K562 (cell line): ENCODE measurements around the gene PDHX. TPM values are rescaled to one million over a fixed set of nuclear protein-coding genes. Genes with fewer than 3 reads are reported as not detected.

Experiments
- CBFB ChIP-seq: sonication (generic); formaldehyde crosslinking; IDR thresholded peaks from 2 replicates; pipeline ENCODE4 v1.4.0; 2020; ENCODE audit warnings: mild to moderate bottlenecking, missing genetic modification reagents
- CBX3 ChIP-seq, 2 experiments: IDR thresholded peaks; 1 replicate in 1 of 2; 2 replicates in 1 of 2; pipeline ENCODE4 v1.6.1; 2012; ENCODE audit warnings: inconsistent platforms in 2 of 2, low read length in 2 of 2, borderline replicate concordance in 1 of 2, control low read depth in 1 of 2
- CUX1 ChIP-seq: fragments of 200-800 bp; sonication (Bioruptor generic); IDR thresholded peaks from 2 replicates; pipeline ENCODE4 v1.6.1; 2016; ENCODE audit warnings: missing genetic modification characterization, missing compliant biosample characterization
- EZH2 ChIP-seq: IDR thresholded peaks from 2 replicates; pipeline ENCODE4 v1.6.1; 2012; ENCODE audit warnings: low read depth, mild to moderate bottlenecking, inconsistent platforms, low read length, borderline replicate concordance
- GTF2B ChIP-seq: IDR thresholded peaks from 2 replicates; pipeline ENCODE4 v1.6.1; 2011; ENCODE audit not compliant: insufficient read length; ENCODE audit errors: extremely low read depth
- KDM2B ChIP-seq: fragments of 250-450 bp; sonication (Bioruptor Pico); IDR thresholded peaks from 2 replicates; pipeline ENCODE4 v1.8.0; 2021; ENCODE audit warnings: mild to moderate bottlenecking, moderate library complexity
- MECOM ChIP-seq: fragments of 250-450 bp; sonication (Bioruptor Pico); IDR thresholded peaks from 2 replicates; pipeline ENCODE4 v1.8.0; 2022; ENCODE audit warnings: inconsistent platforms
- NFYB ChIP-seq: IDR thresholded peaks from 2 replicates; pipeline ENCODE4 v1.6.1; 2011; ENCODE audit warnings: mild to moderate bottlenecking, moderate library complexity; ENCODE audit not compliant: insufficient read length; ENCODE audit errors: extremely low read depth
- NR3C1 ChIP-seq: sonication (generic); formaldehyde crosslinking; IDR thresholded peaks from 2 replicates; pipeline ENCODE4 v1.8.1; 2022; ENCODE audit warnings: missing genetic modification reagents
- SMAD1 ChIP-seq: fragments of 150-350 bp; IDR thresholded peaks from 2 replicates; pipeline ENCODE4 v1.6.1; 2014; ENCODE audit warnings: low read length, low read depth; ENCODE audit not compliant: partially characterized antibody
- TCF7L2 ChIP-seq: fragments of 150-350 bp; IDR thresholded peaks from 2 replicates; pipeline ENCODE4 v1.6.1; 2016; ENCODE audit warnings: low read depth, mild to moderate bottlenecking, low read length, moderate library complexity
- TCFL5 ChIP-seq: fragments of 250-450 bp; sonication (Bioruptor Pico); conservative IDR thresholded peaks from 2 replicates; pipeline ENCODE4 v1.6.1; 2021; ENCODE audit warnings: mild to moderate bottlenecking, moderate library complexity, matching md5 sums
- YBX1 ChIP-seq: fragments of 450-650 bp; IDR thresholded peaks from 2 replicates; pipeline ENCODE4 v1.7.1; 2016; ENCODE audit warnings: mild to moderate bottlenecking
- ZBTB8A ChIP-seq: fragments of 450-650 bp; IDR thresholded peaks from 2 replicates; pipeline ENCODE4 v1.6.1; 2018; ENCODE audit warnings: mild to moderate bottlenecking, moderate library complexity; ENCODE audit not compliant: partially characterized antibody
- ZFX ChIP-seq: sonication (generic); formaldehyde crosslinking; IDR thresholded peaks from 2 replicates; pipeline ENCODE4 v1.8.0; 2022; ENCODE audit warnings: mild to moderate bottlenecking, missing genetic modification reagents, moderate library complexity
- ZNF174 ChIP-seq: fragments of 250-450 bp; sonication (Bioruptor Pico); IDR thresholded peaks from 2 replicates; pipeline ENCODE4 v1.4.0; 2020; ENCODE audit warnings: mild to moderate bottlenecking
- ZNF512 ChIP-seq: IDR thresholded peaks from 2 replicates; pipeline ENCODE4 v1.6.1; 2016; ENCODE audit warnings: missing genetic modification characterization, missing compliant biosample characterization
- ZNF766 ChIP-seq: fragments of 200-800 bp; sonication (Bioruptor generic); conservative IDR thresholded peaks from 2 replicates; pipeline ENCODE4 v1.6.1; 2016; ENCODE audit warnings: missing genetic modification characterization, missing compliant biosample characterization
- ZNF778 ChIP-seq: fragments of 450-650 bp; formaldehyde crosslinking; IDR thresholded peaks from 2 replicates; pipeline ENCODE4 v1.4.0; 2020; ENCODE audit warnings: mild to moderate bottlenecking, moderate library complexity
- ZSCAN29 ChIP-seq: fragments of 450-650 bp; IDR thresholded peaks from 2 replicates; pipeline ENCODE4 v1.6.1; 2017
- polyA plus RNA-seq, 8 experiments: library from polyadenylated mRNA; depleted of rRNA in 4 of 8; stranded (reverse) in 5 of 8; unstranded in 3 of 8; fragments of >200 nt; fragmentation: Nextera tagmentation in 2 of 8; fragmentation: Illumina TruSeq in 1 of 8; extraction: Ambion mirVana in 2 of 8; extraction: Trizol in 1 of 8; gene quantifications; 2 replicates each; pipeline versions ENCODE4 v1.2.1 to v1.2.3, GENCODE V29; 2011 to 2014; ENCODE audit warnings: inconsistent platforms in 1 of 8, missing spikeins in 1 of 8
- total RNA-seq, 7 experiments: library from RNA; depleted of rRNA in 6 of 7; stranded (reverse); fragments of >200 nt in 6 of 7; fragmentation: Illumina TruSeq in 2 of 7; extraction: Trizol in 2 of 7; gene quantifications; 2 replicates each; pipeline versions ENCODE4 v1.2.1 to v1.2.3, GENCODE V29; 2011 to 2021; ENCODE audit warnings: low replicate concordance in 1 of 7
- TF ChIP-seq, protein P1 (sequence below): sonication (generic); IDR thresholded peaks from 2 replicates; pipeline ENCODE4 v1.6.1; 2016

Gene PDHX
- total and polyA plus RNA-seq, 9 of the 15 experiments (the other 6 are each of a cell fraction or from before 2014, with no cell fraction given), result 20.8 to 43.5 (median 31.2) TPM

GRCh38 chr11:34916015-34916842 lies at the start of gene PDHX, which contains the start of gene APIP (continued):
- TF ChIP-seq EZH2 (no peak), ZBTB8A (no peak), KDM2B (CRISPR knock-in tag) (0 out of 2 replicates have a peak, but pooled peaks have one; percentile 27), CBFB (peak; percentile 17; the same call in 1 of the 2 replicates), ZNF766 (no peak), ZSCAN29 (no peak), TCFL5 (CRISPR knock-in tag) (no peak), TCF7L2 (no peak), ZFX (CRISPR knock-in tag) (peak; percentile 98), NFYB (no peak), CBX3 (IDR thresholded peaks at IDR 0.05; ENCODE audit: borderline replicate concordance in 1 of 2, low read length in 2 of 2) (no peak), CUX1 (no peak), ZNF174 (CRISPR knock-in tag) (no peak), YBX1 (no peak), SMAD1 (peak; percentile 27), NR3C1 (CRISPR knock-in tag) (peak; percentile 58; the same call in 1 of the 2 replicates), GTF2B (no peak), MECOM (CRISPR knock-in tag) (no peak), ZNF778 (CRISPR knock-in tag) (no peak), ZNF512 (tag) (no peak)
- TF ChIP-seq, protein P1, sequence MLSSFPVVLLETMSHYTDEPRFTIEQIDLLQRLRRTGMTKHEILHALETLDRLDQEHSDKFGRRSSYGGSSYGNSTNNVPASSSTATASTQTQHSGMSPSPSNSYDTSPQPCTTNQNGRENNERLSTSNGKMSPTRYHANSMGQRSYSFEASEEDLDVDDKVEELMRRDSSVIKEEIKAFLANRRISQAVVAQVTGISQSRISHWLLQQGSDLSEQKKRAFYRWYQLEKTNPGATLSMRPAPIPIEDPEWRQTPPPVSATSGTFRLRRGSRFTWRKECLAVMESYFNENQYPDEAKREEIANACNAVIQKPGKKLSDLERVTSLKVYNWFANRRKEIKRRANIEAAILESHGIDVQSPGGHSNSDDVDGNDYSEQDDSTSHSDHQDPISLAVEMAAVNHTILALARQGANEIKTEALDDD, result no peak
